Adipose tissue (tissue), 3 donors: ENCODE measurements around the gene PIGV. TPM values are rescaled to one million over a fixed set of nuclear protein-coding genes. Genes with fewer than 3 reads are reported as not detected.

ENCODE experiments used
- H3K27ac ChIP-seq: one replicate; pipeline ENCODE4 v1.5.1; 2013; ENCODE audit warnings: low read depth, low read length
- WGBS, 3 donors: extraction: QIAGEN DNeasy Blood & Tissue Kit; methylation state at CpG; one replicate each; pipeline ENCODE4 v1.1.7; 2013; 5-methylcytosine and 5-hydroxymethylcytosine counted together
- polyA plus RNA-seq, 3 donors: library from polyadenylated mRNA; stranded (reverse); fragments of 200-250 nt; gene quantifications; one replicate each; pipeline ENCODE4 v1.2.3, GENCODE V29; 2013
- donor health status: healthy with polysubstance abuse.
- donor health status: Bipolar disorder and iron deficiency.
- donor health status: healthy.

PIGV gene
- 1 to 10 TPM; 6.7 to 9.5 (median 8.4) TPM for polyA plus RNA-seq

DNA sequence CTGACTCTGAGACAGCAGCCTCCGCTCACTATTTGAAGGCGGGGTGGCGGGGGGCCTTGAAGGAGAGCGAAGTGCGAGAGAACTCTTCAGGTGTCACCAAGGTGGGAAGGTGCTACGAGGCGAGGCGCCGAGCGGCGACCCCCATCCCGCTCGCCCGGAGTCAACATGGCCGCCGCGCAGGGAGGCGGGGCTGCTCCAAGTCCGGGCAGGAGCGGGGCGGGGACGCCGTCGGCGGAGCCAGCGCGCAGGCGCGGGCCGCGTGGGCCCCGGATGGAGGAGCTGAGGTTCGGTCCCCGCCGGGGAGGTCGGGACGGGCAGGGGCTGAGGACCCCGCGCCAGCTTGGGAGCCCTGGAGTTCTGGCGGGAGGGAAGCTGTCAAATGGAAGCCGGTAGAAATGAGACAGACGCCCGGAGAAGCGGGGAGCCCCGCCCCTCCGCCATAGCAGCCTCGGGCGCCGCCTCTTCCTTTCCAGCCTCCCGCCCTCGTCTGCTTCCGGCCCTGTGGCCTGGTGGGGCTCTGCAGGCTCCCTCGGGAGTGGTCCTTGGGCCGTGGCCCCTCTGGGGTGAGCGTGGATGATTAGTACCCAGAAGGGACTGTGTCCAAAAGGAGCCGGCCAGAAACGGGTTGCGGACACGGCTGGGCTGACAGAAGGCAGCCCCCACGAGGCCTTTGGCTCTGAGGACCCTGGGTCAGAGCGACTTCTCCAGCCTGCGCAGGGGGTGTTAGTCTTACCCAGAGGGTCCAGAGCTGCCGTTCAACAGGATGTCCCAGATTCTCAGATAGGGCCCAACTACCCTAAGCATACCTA, at the start of gene PIGV:
TSS of gene PIGV (plus strand) at position 245 of the 809 bp plus-strand sequence. CDS start 2,866 bp downstream, outside the sequence.
- 0% methylated on average over 46 to 63 of the region's 63 CpGs for WGBS, 3 donors
- peak within 1 kb of the TSS; percentile 97 for H3K27ac ChIP-seq

- no peak overlapping the region for H3K27ac ChIP-seq
- WGBS, 3 donors = 72 to 79% (median 73%) methylated on average over 4 of the region's 4 CpGs
These were observed 48.3 kb upstream of the PIGV start for GRCh38 chr1:26739329-26739914.

DNA sequence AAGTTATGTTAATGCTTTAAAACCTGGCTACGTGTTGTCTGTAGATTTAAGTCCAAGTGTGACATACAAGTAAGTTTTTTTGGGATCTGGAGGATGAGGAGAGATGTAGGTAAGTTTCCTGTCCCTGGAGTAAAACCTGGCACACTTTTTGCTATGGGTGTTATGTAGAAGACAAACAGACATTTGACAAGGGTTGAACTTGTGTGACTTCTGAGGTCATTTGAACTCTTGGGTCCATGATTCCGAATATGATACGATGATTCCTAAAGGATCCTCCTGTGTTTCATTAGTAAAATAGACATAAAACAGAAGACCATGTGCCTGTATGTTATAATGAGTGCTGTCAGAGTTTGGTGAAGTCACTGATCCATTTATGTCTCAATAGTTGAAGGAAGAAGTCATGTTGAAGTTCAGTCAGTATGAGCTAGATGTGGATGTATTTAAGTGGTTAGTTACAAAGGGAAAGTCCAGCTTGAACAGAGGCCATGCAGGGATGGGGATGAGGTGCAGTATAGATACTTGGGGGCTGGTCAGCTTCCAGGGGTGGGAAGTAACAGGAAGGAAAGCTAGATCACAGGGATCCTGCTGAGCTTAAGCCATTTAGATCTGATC, 47.6 kb upstream of the PIGV start:
- WGBS, 3 donors = 59 to 73% (median 67%) methylated on average over 3 of the region's 3 CpGs
- H3K27ac ChIP-seq = no peak overlapping the region

DNA sequence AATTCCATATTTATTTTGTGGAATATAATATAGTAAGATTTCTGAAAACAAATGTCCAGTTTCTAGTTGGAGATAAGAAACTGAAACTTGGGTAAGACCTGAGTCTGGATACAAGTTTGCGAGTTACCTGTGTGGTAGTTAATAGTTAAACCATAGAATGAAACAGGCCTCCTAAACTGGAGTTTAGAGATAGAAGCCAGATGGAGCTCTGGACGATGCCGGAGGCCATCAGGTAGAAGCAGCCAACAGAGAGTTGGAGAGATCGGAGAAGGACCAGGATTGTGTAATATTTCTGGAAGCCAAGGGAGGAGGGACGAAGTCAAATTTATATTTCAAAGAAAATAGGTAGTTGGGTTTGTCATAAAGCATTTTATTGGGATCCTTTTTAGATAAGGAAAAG, 46.8 kb upstream of the PIGV start:
- H3K27ac ChIP-seq = no peak overlapping the region
- WGBS, 3 donors = 33 to 71% (median 69%) methylated on average over 5 of the region's 5 CpGs

GRCh38 chr1:26743426-26744059, 44.2 kb upstream of the PIGV start:
- H3K27ac ChIP-seq = no peak overlapping the region
- WGBS, 3 donors = 75 to 87% (median 79%) methylated on average over 8 of the region's 8 CpGs

DNA sequence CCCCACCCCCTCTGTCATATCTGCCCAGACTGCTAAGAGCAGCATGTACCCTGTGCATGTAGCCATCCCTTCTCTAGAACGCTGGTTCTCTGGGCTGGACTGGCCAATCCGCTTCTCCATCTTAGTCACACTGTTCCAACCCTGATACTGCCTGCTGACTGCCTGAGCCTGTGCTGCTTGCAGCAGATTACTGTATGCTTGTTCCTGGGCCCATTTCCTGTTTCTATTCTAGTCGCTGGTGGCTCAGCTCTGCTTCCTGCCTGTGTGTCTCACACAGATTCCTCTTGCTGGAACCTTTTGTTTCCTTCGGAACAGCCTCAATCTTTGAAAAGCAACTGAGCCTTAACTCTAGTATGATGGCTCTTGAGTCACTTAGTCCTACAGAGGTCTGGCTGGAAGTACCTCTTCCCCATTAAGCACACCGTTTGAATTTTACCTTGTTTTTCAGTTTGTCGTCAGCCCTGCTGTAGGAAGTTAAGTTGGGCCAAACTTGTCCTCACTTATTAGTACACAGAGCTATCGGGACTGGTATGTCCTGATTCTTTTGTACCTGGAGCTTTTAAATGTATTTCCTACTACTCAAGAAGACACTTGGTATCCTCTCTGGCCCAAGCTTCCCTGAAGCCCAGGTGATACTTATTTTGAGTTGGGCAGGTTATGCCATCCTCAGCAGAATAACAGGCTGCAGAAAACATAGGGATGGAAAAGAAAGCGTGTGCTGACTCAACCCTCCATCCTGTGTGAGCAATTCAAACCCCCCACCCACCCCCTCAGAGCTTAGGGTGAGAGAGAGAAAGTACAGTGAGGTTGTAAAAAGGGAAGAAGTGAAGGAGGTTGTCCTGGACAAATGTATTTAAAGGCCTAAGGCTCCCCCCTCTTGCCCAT, 43.4 kb upstream of the PIGV start:
- no peak overlapping the region for H3K27ac ChIP-seq
- WGBS, 3 donors = 32 to 64% (median 36%) methylated on average over 8 of the region's 8 CpGs

DNA sequence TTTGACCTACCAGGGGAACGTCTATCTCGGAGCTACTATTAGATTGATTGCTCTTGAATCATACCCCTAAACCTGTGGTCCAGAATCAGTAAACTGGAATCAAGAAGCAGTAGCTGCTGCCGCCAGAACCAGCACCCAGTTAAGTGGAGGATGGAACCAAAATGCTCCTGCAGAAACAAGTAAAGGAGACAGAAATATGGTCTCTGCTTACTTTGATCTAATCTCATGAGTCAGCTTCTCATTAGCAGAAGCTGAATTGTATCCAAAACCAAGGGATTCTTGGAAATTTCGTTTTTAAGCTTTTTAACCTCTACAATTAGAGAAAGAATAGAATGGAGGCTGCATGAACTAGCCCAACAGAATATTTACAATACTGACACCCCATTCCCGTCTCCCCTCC, 42.6 kb upstream of the PIGV start:
- 56 to 67% (median 58%) methylated on average over 5 of the region's 5 CpGs for WGBS, 3 donors
- no peak overlapping the region for H3K27ac ChIP-seq

DNA sequence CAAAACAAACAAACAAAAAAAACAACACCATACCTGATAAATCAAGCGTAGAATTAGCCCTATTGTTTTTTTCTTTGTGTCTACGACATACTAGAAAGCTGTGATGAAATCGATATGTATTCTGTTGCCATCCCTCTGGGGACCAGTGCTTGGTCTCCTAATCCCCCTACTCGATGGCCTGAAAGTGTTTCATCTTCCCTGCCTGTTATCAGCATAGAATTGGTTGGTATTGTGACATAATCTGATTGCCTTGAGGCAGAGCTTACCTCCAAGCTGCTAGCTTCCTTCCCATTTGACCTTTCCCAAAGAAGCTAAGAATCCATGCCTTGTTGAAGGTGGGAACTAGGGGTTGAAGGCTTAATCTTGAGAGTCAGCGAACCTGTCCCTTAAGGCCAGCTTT, 40.7 kb upstream of the PIGV start:
- 88 to 91% (median 89%) methylated on average over 5 of the region's 5 CpGs for WGBS, 3 donors
- H3K27ac ChIP-seq = peak overlapping the region; percentile 24

GRCh38 chr1:26748351-26748750, 39.4 kb upstream of the PIGV start:
- no peak overlapping the region for H3K27ac ChIP-seq

GRCh38 chr1:26749458-26749857, 38.3 kb upstream of the PIGV start:
- WGBS, 3 donors = 52 to 83% (median 73%) methylated on average over 5 of the region's 5 CpGs
- no peak overlapping the region for H3K27ac ChIP-seq

More at GRCh38 chr1:26748351-26748750, 39.4 kb upstream of the PIGV start:
- 81 to 92% (median 84%) methylated on average over 1 of the region's 1 CpG for WGBS, 3 donors

DNA sequence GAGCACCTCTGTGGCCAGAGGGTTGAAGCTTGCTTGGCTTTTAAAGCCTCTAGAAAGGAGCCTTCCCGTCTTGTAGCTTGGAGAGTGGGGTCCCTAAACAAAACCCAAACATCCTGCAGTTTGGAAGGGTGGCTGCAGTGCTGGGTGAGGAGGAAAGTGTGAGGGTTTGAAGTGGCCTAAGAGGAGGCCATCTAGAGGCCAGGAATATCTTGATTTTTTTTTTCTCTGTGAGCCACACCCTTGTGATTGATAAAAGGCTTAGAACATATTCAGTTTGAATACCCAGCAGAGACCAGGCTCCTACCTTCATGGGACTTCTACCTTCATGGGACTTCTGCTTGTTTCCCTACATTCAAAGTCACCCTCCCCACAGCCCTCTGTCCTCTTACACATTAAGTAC, 37.3 kb upstream of the PIGV start:
- 75 to 95% (median 77%) methylated on average over 1 of the region's 1 CpG for WGBS, 3 donors
- H3K27ac ChIP-seq = no peak overlapping the region

DNA sequence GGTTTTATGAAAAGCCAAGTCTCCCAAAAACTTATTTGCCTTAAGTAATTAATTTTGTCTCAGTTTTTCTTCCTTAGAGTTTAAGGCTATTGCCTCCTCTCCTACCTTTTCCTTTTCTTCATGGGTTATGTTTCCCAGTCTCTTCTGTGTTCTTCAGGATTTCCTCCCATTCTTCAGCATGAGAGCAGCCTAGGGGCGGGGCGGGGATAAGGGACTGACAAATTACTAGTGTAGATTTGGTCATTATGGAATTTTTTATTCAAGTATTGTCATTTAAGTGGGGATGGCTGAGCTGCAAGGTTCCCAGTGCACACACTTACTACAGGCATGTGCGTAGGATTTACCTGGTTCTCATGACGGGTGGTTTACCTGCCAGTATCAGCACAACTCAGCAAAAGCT, 35.2 kb upstream of the PIGV start:
- H3K27ac ChIP-seq = no peak overlapping the region

GRCh38 chr1:26754086-26754874, 33.5 kb upstream of the PIGV start:
- H3K27ac ChIP-seq = no peak overlapping the region
- WGBS, 3 donors = 81 to 85% (median 85%) methylated on average over 5 of the region's 5 CpGs

More for the DNA sequence above, 35.2 kb upstream of the PIGV start:
- WGBS, 3 donors = 74 to 95% (median 87%) methylated on average over 4 of the region's 4 CpGs

GRCh38 chr1:26758358-26758757, 29.4 kb upstream of the PIGV start:
- no peak overlapping the region for H3K27ac ChIP-seq
- WGBS, 3 donors = 96 to 99% (median 98%) methylated on average over 3 of the region's 3 CpGs

DNA sequence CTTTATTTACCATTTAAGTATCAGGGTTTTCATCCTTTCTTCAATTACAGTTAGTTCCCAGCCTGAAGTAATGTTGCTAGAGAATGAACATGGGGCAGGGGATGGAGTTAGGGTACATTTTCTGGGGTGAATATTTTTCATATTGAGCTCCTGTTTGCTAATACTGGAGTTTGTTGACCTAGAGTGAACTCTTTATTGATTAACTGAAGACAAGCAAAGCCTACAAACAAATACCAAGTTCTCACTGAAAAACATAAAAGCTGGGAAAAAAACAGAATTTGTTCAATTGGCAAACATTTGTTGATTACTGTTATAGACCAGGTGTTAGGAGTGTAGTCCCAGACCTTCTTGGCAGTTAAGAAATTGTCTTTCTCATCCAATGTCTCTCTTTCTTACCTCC, 28.2 kb upstream of the PIGV start:
- H3K27ac ChIP-seq = no peak overlapping the region

GRCh38 chr1:26761217-26761616, 26.5 kb upstream of the PIGV start:
- WGBS, 3 donors = 57 to 65% (median 63%) methylated on average over 3 of the region's 3 CpGs
- no peak overlapping the region for H3K27ac ChIP-seq

DNA sequence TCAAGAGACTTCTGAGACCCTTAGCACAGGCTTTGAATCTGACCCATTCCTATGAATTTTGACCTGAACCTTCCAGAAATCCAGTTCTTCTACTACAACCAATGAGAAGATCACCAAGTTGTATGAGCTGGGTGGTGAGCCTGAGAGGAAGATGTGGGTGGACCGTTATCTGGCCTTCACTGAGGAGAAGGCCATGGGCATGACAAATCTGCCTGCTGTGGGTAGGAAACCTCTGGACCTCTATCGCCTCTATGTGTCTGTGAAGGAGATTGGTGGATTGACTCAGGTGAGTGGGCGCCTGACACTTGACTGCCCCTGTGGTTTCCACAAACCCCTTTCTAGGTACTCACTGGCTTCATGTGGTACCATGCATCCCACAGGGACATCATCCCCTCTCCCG, 20.0 kb upstream of the PIGV start:
- 86 to 89% (median 87%) methylated on average over 4 of the region's 4 CpGs for WGBS, 3 donors
- H3K27ac ChIP-seq = no peak overlapping the region
